ENCODE measurements around the gene CYB561D2. TPM values are rescaled to one million over a fixed set of nuclear protein-coding genes. Genes with fewer than 3 reads are reported as not detected.

Gene CYB561D2
- total RNA-seq, 2 donors from 2014 or later, result 35.6 to 40.8 TPM

GRCh38 chr3:50392101-50392715 is 41.5 kb downstream of the CYB561D2 start:
- no peaks in the 10 kb centered on the region for H3K36me3 Mint-ChIP-seq (ENCODE audit: low read depth)
- no peaks in the 10 kb centered on the region for H3K27me3 Mint-ChIP-seq
- no peaks in the 10 kb centered on the region for H3K9me3 Mint-ChIP-seq
- peak overlapping the region; percentile 56 for H3K27ac Mint-ChIP-seq
- H3K4me1 Mint-ChIP-seq, result peaks cover 11% of the 10 kb centered on the region
- no peak for ATAC-seq (replicated peaks)
- no peak overlapping the region for H3K4me3 Mint-ChIP-seq

GRCh38 chr3:50393061-50393460 is 42.4 kb downstream of the CYB561D2 start:
- Mint-ChIP-seq H3K9me3 (no peaks in the 10 kb centered on the region), H3K4me1 (peaks cover 11% of the 10 kb centered on the region), H3K36me3 (ENCODE audit: low read depth) (no peaks in the 10 kb centered on the region), H3K27me3 (no peaks in the 10 kb centered on the region), H3K4me3 (no peak overlapping the region), H3K27ac (peak overlapping the region; percentile 12)
- no peak for ATAC-seq (replicated peaks)

GRCh38 chr3:50395070-50395860 is 44.6 kb downstream of the CYB561D2 start:
- peaks cover 11% of the 10 kb centered on the region for H3K4me1 Mint-ChIP-seq
- no peak overlapping the region for H3K4me3 Mint-ChIP-seq
- H3K27ac Mint-ChIP-seq, result no peak overlapping the region
- H3K27me3 Mint-ChIP-seq, result no peaks in the 10 kb centered on the region
- H3K9me3 Mint-ChIP-seq, result no peaks in the 10 kb centered on the region
- ATAC-seq (replicated peaks), result no peak
- H3K36me3 Mint-ChIP-seq (ENCODE audit: low read depth), result no peaks in the 10 kb centered on the region

- H3K27ac Mint-ChIP-seq, result peak overlapping the region; percentile 52
- no peaks in the 10 kb centered on the region for H3K27me3 Mint-ChIP-seq
- no peaks in the 10 kb centered on the region for H3K9me3 Mint-ChIP-seq
- H3K4me1 Mint-ChIP-seq, result peaks cover 11% of the 10 kb centered on the region
- ATAC-seq (replicated peaks), result peak; percentile 52
- H3K4me3 Mint-ChIP-seq, result no peak overlapping the region
- H3K36me3 Mint-ChIP-seq (ENCODE audit: low read depth), result no peaks in the 10 kb centered on the region
Measured at GRCh38 chr3:50396502-50396901, 45.8 kb downstream of the CYB561D2 start.

- ATAC-seq (replicated peaks), result no peak
- Mint-ChIP-seq H3K27me3 (peaks cover 5% of the 10 kb centered on the region), H3K9me3 (no peaks in the 10 kb centered on the region), H3K4me3 (no peak overlapping the region), H3K36me3 (ENCODE audit: low read depth) (no peaks in the 10 kb centered on the region), H3K27ac (no peak overlapping the region), H3K4me1 (no peaks in the 10 kb centered on the region)
Measured at GRCh38 chr3:50401978-50402595, 51.4 kb downstream of the CYB561D2 start.

Other genes starting within 250 kb of the CYB561D2 start
- 1 to 10 TPM in 1 of 2 donors, not detected in 1; 1.5 TPM for gene SEMA3F, start 195.5 kb upstream of the CYB561D2 start, total RNA-seq
- gene GNAT1, start 159.3 kb upstream of the CYB561D2 start, total RNA-seq, result not detected
- under 1 TPM in 1 of 2 donors, not detected in 1; 0.71 TPM for gene SLC38A3, start 145.6 kb upstream of the CYB561D2 start, total RNA-seq
- 100 to 1,000 TPM; 283 to 392 TPM for gene GNAI2, start 114.7 kb upstream of the CYB561D2 start, total RNA-seq
- 1 to 10 TPM; 1.2 to 2.3 TPM for gene SEMA3B, start 81.7 kb upstream of the CYB561D2 start, total RNA-seq
- gene LSMEM2, start 71.8 kb upstream of the CYB561D2 start, total RNA-seq, result under 1 TPM in 1 of 2 donors, not detected in 1; 0.34 TPM
- 100 to 1,000 TPM in 1 of 2 donors, 10 to 100 TPM in 1; 59.2 to 139 TPM for gene IFRD2, start 58.4 kb upstream of the CYB561D2 start, total RNA-seq
- 10 to 100 TPM; 12.2 to 13.0 TPM for gene HYAL3, start 51.5 kb upstream of the CYB561D2 start, total RNA-seq
- gene NAA80, start 51.5 kb upstream of the CYB561D2 start, total RNA-seq, result 10 to 100 TPM; 24.4 to 37.8 TPM
- under 1 TPM in 1 of 2 donors, not detected in 1; 0.29 TPM for gene HYAL1, start 47.3 kb upstream of the CYB561D2 start, total RNA-seq
- gene HYAL2, start 28.1 kb upstream of the CYB561D2 start, total RNA-seq, result 1 to 10 TPM; 5.1 to 8.5 TPM
- 10 to 100 TPM; 13.9 to 19.3 TPM for gene TUSC2, start 22.6 kb upstream of the CYB561D2 start, total RNA-seq
- gene RASSF1, start 10.0 kb upstream of the CYB561D2 start, total RNA-seq, result 100 to 1,000 TPM in 1 of 2 donors, 10 to 100 TPM in 1; 85.8 to 139 TPM
- gene ZMYND10, start 5.1 kb upstream of the CYB561D2 start, total RNA-seq, result 10 to 100 TPM in 1 of 2 donors, 1 to 10 TPM in 1; 3.9 to 10.9 TPM
- gene NPRL2, start 87 bp upstream of the CYB561D2 start, total RNA-seq, result 10 to 100 TPM; 50.2 to 96.5 TPM
- gene TMEM115, start 8.7 kb downstream of the CYB561D2 start, total RNA-seq, result 10 to 100 TPM; 14.3 to 21.9 TPM
- 1 to 10 TPM in 1 of 2 donors, under 1 TPM in 1; 0.50 to 5.0 TPM for gene CACNA2D2, start 152.8 kb downstream of the CYB561D2 start, total RNA-seq
- 10 to 100 TPM; 17.3 to 50.8 TPM for gene C3orf18, start 216.9 kb downstream of the CYB561D2 start, total RNA-seq
- gene HEMK1, start 218.7 kb downstream of the CYB561D2 start, total RNA-seq, result 10 to 100 TPM; 47.5 to 99.2 TPM

Data from activated T-helper 17 cell treated with anti-CD3 and anti-CD28 coated beads, Interleukin-2, amount 50 U/mL, for 72 hours (primary cell).